Fibroblast of lung (primary cell): ENCODE measurements around the gene CEP192.

Source experiments
- CTCF ChIP-seq, 2 donors: IDR thresholded peaks in 1 of 2; conservative IDR thresholded peaks in 1 of 2; 1 replicate in 1 of 2; 2 replicates in 1 of 2; pipeline ENCODE4 v1.5.1; 2011 to 2012; ENCODE audit warnings: low read length in 2 of 2, control low read depth in 1 of 2, inconsistent platforms in 1 of 2, low read depth in 1 of 2, mild to moderate bottlenecking in 1 of 2
- EZH2 ChIP-seq: IDR thresholded peaks from 2 replicates; pipeline ENCODE4 v1.5.1; 2012; ENCODE audit warnings: low read length, control low read depth, mild to moderate bottlenecking; ENCODE audit errors: missing control alignments

GRCh38 chr18:13095466-13095865 lies 104.3 kb downstream of the CEP192 start:
- TF ChIP-seq CTCF (conservative IDR thresholded peaks at IDR 0.05 in 1 of 2, IDR thresholded peaks at IDR 0.05 in 1 of 2; ENCODE audit: low read depth in 1 of 2, low read length in 2 of 2): no peak
- no peak for TF ChIP-seq EZH2
